ENCODE results near the gene CHST15.

The CHST15 gene

DNA sequence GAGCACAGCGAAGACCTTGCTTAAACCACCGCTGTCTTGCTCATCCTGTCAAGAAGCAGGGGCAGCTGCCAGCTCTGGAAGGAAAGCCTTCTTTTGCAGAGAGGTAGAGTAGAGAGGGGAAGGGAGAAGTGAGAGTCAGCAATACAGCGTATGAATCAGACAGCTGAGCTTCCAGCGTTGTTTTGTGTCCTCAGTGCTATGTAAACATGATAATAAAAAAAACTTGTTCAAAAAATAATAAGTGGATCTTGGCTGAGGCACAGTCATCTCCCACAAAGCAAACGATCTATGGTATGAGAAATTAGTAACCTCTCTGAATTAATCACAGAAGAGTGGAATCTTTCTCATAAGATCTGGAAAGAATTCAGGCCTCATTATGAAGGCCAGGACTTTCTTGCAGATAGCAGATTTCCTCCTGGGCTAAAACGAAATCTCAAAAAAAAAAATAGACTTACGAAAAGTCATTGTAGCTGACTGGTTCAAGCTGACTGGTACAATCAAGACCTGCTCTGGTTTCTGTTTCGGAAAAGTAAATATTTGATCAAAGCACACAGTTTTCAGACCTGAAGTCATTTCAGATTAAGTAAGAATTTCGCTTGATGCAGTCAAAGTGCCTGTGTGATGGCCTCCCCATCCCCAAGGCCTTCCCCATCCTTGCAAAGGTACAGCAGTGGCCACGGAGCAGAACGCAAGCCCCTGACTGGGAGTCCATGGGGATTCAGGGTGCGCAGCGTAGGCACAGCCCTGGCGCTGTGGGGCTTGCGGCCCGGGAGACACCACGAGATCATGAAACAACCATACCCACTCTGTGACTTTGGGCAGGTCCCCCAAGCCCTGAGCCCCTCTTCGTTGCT, 29.4 kb downstream of the CHST15 start:
- DNase-seq: no peak

GRCh38 chr10:124062390-124062789, 31.0 kb downstream of the CHST15 start:
- DNase-seq: no peak

DNA sequence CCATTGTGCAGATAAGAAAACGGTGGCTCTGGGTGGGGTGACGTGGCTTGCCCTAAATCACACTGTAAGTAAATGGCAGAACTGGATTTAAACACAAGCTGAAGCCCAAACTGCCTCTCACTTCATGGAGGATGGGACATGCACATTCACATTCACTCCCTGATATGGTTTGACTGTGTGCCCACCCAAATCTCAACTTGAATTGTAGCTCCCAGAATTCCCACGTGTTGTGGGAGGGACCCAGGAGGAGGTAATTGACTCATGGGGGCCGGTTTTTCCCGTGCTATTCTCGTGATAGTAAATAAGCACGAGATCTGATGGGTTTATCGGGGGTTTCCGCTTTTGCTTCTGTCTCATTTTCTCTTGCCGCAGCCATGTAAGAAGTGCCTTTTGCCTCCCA, 32.4 kb downstream of the CHST15 start:
- DNase-seq: no peak

GRCh38 chr10:124060148-124060720, 33.2 kb downstream of the CHST15 start:
- no peak for DNase-seq

GRCh38 chr10:124059551-124059950, 33.8 kb downstream of the CHST15 start:
- no peak for DNase-seq

DNA sequence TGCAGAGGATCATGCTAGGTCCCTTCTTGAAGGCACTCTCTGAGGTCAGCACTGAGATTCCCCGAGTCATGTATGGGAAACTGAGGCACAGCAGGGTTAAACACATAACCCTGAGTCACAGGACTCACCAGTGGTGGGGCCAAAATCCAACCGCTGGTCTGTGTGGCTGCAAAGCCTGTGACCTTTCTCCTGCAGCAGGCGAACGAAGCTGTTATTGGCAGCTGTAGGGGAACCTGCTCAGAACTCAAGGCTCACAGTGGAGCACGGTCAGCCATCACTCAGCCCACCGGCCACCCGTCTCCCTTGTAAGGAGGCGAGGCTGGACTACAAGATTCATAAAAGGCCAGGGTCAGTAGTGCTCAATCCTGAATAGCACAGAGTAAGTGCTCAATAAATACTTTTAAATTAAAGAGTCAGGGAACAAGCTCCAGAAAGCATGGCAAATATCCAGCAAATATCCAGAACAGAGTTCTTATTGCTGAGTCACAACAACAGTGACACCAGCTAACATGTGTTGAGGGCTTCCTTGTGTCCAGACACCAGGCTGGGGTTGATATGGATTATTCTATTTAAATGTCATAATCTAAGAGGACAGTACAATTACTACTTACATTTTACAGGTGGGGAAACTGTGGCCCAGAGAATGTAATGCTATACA, 34.9 kb downstream of the CHST15 start:
- DNase-seq: no peak

GRCh38 chr10:124057601-124058000, 35.8 kb downstream of the CHST15 start:
- DNase-seq: no peak

DNA sequence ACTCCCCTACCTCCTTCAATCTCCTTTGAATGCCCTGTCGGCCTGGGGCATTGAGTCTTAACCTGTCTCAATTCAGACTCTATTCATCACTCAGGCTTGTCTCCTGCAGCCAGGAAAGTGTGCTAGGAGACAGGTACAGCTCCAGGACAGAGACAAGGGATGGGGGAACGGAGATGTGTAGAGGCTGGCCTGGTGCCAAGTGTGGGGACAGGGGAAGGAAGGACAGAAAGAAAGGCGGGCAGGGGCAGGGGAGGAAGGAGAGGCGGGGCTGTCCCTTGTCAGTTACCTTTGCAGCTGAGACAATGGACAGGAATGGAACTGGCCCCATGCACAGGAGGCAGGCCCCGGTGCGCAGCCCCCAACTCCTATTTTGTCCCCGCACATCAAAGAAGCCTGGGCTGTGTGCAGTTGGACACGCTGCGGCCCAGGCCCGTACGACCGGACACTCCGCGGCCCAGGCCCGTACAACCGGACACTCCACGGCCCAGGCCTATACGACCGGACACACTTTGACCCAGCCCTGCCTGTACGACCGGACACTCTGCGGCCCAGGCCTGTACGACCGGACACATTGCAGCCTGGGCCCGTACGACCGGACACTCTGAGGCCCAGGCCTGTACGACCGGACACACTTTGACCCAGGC, 36.9 kb downstream of the CHST15 start:
- no peak for DNase-seq

- no peak for DNase-seq
Measured at GRCh38 chr10:124053971-124054370, 39.4 kb downstream of the CHST15 start.

- no peak for DNase-seq
Measured at GRCh38 chr10:124052561-124052960, 40.8 kb downstream of the CHST15 start.

- DNase-seq: no peak
Measured at GRCh38 chr10:124050021-124051015, 43.1 kb downstream of the CHST15 start.

- no peak for DNase-seq
Measured at GRCh38 chr10:124049484-124049883, 43.9 kb downstream of the CHST15 start.

GRCh38 chr10:124048371-124049290, 44.8 kb downstream of the CHST15 start:
- DNase-seq: no peak

GRCh38 chr10:124047427-124048152, 45.8 kb downstream of the CHST15 start:
- no peak for DNase-seq

GRCh38 chr10:124045801-124046355, 47.5 kb downstream of the CHST15 start:
- no peak for DNase-seq

DNA sequence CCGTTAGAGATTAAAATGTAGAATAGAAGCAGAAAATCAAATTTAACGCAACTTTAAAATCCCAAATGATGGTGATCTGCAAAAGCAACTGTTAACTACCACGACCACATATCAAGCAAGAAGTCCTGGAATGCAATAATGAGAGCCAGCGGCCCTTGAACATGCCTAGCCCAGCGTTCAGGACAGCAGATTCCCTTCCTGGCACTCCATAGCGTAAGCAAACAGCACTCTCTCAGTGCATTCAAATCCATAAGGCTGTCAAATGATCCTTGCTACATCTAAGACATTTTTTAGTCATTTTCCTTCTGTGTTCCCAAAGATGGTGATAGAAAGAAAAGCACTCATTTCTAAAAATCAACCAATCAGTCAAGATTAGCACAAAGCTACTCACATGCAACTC, 48.1 kb downstream of the CHST15 start:
- DNase-seq: no peak

- no peak for DNase-seq
Measured at GRCh38 chr10:124044143-124044862, 49.1 kb downstream of the CHST15 start.

DNA sequence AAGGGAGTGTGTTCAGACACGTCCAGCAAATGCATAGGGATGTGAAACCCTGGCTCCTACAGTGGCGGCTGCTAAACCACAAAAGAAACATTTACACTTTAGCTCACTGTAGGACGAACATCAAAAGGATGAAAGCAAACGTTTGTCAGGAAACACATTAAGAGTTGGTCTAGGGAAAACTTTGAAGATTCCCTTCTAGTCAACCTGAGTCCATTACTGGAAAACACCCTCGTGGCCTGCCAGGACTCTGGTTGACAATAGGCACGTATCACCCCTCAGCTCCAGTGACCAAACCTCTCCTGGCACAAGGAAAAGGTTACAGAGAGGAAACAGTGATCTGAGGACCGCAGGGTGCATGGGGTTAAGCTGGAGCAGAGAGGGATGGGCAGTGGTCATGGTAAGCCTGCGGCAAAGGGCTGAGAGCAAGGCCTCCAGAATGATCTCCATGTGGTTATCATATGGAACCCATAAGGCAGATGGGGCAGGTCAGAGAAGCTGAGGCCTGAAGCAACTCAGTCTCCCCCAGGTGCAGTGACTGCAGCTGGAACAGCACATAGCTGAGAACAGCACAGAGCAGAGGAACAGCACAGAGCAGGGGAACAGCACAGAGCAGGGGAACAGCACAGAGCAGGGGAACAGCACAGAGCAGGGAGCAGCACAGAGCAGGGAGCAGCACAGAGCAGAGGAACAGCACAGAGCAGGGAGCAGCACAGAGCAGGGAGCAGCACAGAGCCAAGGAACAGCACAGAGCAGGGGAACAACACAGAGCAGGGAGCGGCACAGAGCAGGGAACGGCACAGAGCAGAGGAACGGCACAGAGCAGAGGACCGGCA, 49.9 kb downstream of the CHST15 start:
- no peak for DNase-seq
